Nasal cavity respiratory epithelium epithelial cell of viscerocranial mucosa (primary cell): ENCODE results near the gene RELN. TPM values are rescaled to one million over a fixed set of nuclear protein-coding genes. Genes with fewer than 3 reads are reported as not detected.

Experiments used
- total RNA-seq: library from RNA; depleted of rRNA; stranded (reverse); fragments of >200 nt; gene quantifications from 2 replicates; pipeline ENCODE4 v1.2.3, GENCODE V29; 2014

The RELN gene
- 0.07 and 0.34 TPM in 2 replicates for total RNA-seq

DNA sequence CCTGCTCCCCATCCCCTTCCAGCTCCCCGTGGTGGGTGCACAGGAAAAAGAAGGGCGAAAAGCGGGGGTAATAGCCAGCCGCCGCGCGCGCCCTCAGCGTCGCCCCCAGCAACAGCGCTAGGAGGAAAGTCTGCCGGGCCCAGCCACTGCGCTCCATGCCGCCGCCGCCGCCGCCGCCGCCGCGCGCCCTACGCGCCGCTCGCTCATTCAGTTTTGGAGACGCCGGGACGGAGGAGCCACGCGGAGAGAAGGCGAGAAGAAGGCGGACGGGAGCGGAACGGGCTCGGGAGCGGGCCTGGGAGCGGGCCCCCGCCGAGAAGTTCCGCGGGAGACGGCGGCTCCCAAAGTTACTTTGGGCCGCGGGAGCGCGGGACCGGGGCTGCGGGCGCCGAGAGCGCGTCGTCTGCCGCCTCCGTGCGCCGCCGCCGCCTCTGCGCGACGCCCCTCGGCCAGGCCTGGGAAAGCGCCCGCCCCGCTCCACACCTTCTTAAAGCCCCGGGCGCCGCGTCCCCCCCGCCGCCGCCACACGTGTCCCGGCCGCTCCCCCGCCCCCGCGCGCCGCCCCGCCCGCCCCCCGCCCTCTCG, at the start of gene RELN:
RELN (minus strand) TSS at position 459 of the 585 bp plus-strand sequence; CDS start at position 157, 302 bp downstream.

DNA sequence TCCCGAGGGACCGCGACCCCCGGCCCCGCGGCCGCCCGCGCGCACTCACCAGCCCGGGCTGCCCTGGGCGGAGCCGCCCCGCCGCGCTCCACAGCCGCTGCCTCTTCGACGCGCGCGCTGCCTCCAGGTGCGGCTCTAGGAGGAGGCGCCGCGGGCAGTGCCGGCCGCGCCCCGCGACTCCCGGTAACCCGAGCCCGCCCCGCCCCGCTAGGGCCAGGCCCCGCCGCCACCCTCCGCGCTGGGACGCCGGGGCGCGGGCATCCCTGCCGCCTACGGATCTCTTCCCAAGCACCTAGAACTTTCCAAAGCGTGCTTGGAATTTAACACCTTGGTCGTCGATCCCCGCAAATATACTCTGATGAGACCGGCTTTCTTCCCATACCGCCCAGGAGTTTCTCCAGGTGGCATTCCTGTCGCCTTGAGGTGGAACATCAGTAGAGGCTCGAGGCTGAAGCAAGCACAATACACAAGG, 543.4 kb downstream of the RELN start, which contains the start of gene SLC26A5:
SLC26A5 (minus strand) TSS at position 159 of the 472 bp plus-strand sequence. CDS start 24,693 bp downstream, outside the sequence.

Other genes starting within 250 kb of the RELN start
- 68.7 and 139 TPM in 2 replicates for gene ORC5, start 218.4 kb upstream of the RELN start, total RNA-seq